Measurements from ENCODE around the gene TBC1D25. TPM values are rescaled to one million over a fixed set of nuclear protein-coding genes. Genes with fewer than 3 reads are reported as not detected.

The TBC1D25 gene
- total and polyA plus RNA-seq, 2 of the 4 experiments (the other 2 are of a cell fraction): 11.3 to 15.9 TPM

- Histone ChIP-seq H3K4me3 (ENCODE audit: insufficient read depth, low read depth, low read length) (peak overlapping the region; percentile 82), H3K36me3 (ENCODE audit: control insufficient read depth, insufficient read depth, low read length) (peaks cover 26% of the 10 kb centered on the region), H2BK5ac (ENCODE audit: low read depth, low read length, poor library complexity, severe bottlenecking) (no peak overlapping the region), H4K8ac (ENCODE audit: low read depth in 2 of 2, low read length in 2 of 2) (peak overlapping the region; percentile 96 to 100; a peak in 3 of 4 replicates), H4K91ac (ENCODE audit: insufficient read depth, low read depth, low read length) (peak overlapping the region; percentile 98), H4K5ac (ENCODE audit: low read depth, low read length) (peak overlapping the region; percentile 95), H3K4me2 (ENCODE audit: low read depth, low read length) (peak overlapping the region; percentile 94), H3K23ac (ENCODE audit: low read depth, low read length) (no peak overlapping the region), H3K56ac (ENCODE audit: extremely low read depth, insufficient read depth, low read length) (no peak overlapping the region), H3K27ac (ENCODE audit: insufficient read depth, low read length) (peak overlapping the region; percentile 95), H3K79me1 (ENCODE audit: low read depth in 1 of 2, low read length in 2 of 2) (peaks cover 16 to 25% of the 10 kb centered on the region in 2 experiments; a peak in 3 of 4 replicates), H3K4me1 (ENCODE audit: control insufficient read depth, insufficient read depth, low read length) (peaks cover 5% of the 10 kb centered on the region; the same call in 1 of the 2 replicates), H3K9ac (ENCODE audit: low read depth, low read length) (peak overlapping the region; percentile 99), H2BK120ac (ENCODE audit: low read depth, low read length) (no peak overlapping the region), H3K9me3 (ENCODE audit: control insufficient read depth, insufficient read depth, low read length) (no peaks in the 10 kb centered on the region), H3K9me1 (ENCODE audit: insufficient read depth, low read length) (peaks cover 13% of the 10 kb centered on the region), H2AK9ac (replicated peaks; ENCODE audit: low read depth, low read length, poor library complexity) (peak overlapping the region; percentile 99), H3K27me3 (ENCODE audit: control insufficient read depth, insufficient read depth, low read length) (no peaks in the 10 kb centered on the region), H2AK5ac (ENCODE audit: low read depth, low read length) (peak overlapping the region; percentile 98), H4K20me1 (ENCODE audit: insufficient read depth, low read length) (peaks cover 12% of the 10 kb centered on the region; the same call in 1 of the 2 replicates), H3K4ac (ENCODE audit: low read depth, low read length) (peak overlapping the region; percentile 95), H2BK15ac (ENCODE audit: low read depth, low read length) (no peak overlapping the region), H3K18ac (ENCODE audit: low read depth, low read length) (no peak overlapping the region), H2BK20ac (ENCODE audit: low read depth, low read length) (no peak overlapping the region), H3K14ac (replicated peaks; ENCODE audit: low read depth, low read length) (peak overlapping the region; percentile 98), H2AFZ (replicated peaks; ENCODE audit: low read length, poor library complexity) (no peak overlapping the region)
- ATAC-seq (ENCODE audit: low read depth) (no peak), DNase-seq (no peak)
- BruUV-seq (replicated peaks): no TSS peak
- dilution Hi-C loops (cut with HindIII; ENCODE audit: low sequenced_read_pairs, unreplicated experiment): no loop called here
- TF ChIP-seq, protein P1, sequence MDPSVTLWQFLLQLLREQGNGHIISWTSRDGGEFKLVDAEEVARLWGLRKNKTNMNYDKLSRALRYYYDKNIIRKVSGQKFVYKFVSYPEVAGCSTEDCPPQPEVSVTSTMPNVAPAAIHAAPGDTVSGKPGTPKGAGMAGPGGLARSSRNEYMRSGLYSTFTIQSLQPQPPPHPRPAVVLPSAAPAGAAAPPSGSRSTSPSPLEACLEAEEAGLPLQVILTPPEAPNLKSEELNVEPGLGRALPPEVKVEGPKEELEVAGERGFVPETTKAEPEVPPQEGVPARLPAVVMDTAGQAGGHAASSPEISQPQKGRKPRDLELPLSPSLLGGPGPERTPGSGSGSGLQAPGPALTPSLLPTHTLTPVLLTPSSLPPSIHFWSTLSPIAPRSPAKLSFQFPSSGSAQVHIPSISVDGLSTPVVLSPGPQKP (IDR thresholded peaks at IDR 0.05; ENCODE audit: borderline replicate concordance, low read depth, low read length): no peak
- TF ChIP-seq, protein P2, sequence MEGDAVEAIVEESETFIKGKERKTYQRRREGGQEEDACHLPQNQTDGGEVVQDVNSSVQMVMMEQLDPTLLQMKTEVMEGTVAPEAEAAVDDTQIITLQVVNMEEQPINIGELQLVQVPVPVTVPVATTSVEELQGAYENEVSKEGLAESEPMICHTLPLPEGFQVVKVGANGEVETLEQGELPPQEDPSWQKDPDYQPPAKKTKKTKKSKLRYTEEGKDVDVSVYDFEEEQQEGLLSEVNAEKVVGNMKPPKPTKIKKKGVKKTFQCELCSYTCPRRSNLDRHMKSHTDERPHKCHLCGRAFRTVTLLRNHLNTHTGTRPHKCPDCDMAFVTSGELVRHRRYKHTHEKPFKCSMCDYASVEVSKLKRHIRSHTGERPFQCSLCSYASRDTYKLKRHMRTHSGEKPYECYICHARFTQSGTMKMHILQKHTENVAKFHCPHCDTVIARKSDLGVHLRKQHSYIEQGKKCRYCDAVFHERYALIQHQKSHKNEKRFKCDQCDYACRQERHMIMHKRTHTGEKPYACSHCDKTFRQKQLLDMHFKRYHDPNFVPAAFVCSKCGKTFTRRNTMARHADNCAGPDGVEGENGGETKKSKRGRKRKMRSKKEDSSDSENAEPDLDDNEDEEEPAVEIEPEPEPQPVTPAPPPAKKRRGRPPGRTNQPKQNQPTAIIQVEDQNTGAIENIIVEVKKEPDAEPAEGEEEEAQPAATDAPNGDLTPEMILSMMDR (conservative IDR thresholded peaks at IDR 0.05; ENCODE audit: low read depth, low read length): no peak
- TF ChIP-seq CEBPB (IDR thresholded peaks at IDR 0.05; ENCODE audit: low read depth, low read length) (no peak), POLR2A (IDR thresholded peaks at IDR 0.05; ENCODE audit: low read depth, low read length) (no peak), MAFK (IDR thresholded peaks at IDR 0.05; ENCODE audit: low read depth, low read length) (no peak), MXI1 (IDR thresholded peaks at IDR 0.05; ENCODE audit: borderline replicate concordance, low read depth, low read length) (no peak), NFE2L2 (IDR thresholded peaks at IDR 0.05; ENCODE audit: low read depth, low read length) (no peak), MAZ (IDR thresholded peaks at IDR 0.05; ENCODE audit: borderline replicate concordance, low read depth, low read length) (no peak), RFX5 (IDR thresholded peaks at IDR 0.05; ENCODE audit: low read depth, low read length) (no peak), SMC3 (IDR thresholded peaks at IDR 0.05; ENCODE audit: low read depth, low read length) (no peak), RCOR1 (IDR thresholded peaks at IDR 0.05; ENCODE audit: insufficient replicate concordance, low read length) (no peak), BHLHE40 (IDR thresholded peaks at IDR 0.05; ENCODE audit: low read depth, low read length) (no peak), FOS (IDR thresholded peaks at IDR 0.05; ENCODE audit: low read depth, low read length) (no peak), RAD21 (IDR thresholded peaks at IDR 0.05; ENCODE audit: low read length) (no peak), CHD1 (IDR thresholded peaks at IDR 0.05; ENCODE audit: low read depth, low read length) (no peak)
- TF ChIP-seq, protein P3, sequence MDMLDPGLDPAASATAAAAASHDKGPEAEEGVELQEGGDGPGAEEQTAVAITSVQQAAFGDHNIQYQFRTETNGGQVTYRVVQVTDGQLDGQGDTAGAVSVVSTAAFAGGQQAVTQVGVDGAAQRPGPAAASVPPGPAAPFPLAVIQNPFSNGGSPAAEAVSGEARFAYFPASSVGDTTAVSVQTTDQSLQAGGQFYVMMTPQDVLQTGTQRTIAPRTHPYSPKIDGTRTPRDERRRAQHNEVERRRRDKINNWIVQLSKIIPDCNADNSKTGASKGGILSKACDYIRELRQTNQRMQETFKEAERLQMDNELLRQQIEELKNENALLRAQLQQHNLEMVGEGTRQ (IDR thresholded peaks at IDR 0.05; ENCODE audit: low read depth, low read length): no peak
- WGBS, 2 experiments (ENCODE audit: extremely low coverage in 2 of 2, insufficient read length in 1 of 2): 80% methylated on average over 1 of the region's 13 CpGs; no CpG with 5 or more reads in 1 of the 2 experiments
- in situ Hi-C loops (cut with MboI; ENCODE audit: low sequenced_read_pairs): no loop called here
- CTCF ChIA-PET: no interaction called here
- POLR2A ChIA-PET (ENCODE audit: unreplicated experiment): interaction anchor here (0.6 to 0.7 kb wide), 4 partner anchors 9 to 682 kb away, joined by 3 to 9 read pairs (median 4); no protein-coding TSS in a partner anchor
- intact Hi-C loops (cut with micrococcal nuclease): no loop called here
These were observed 36.1 kb downstream of the TBC1D25 start for GRCh38 chrX:48575642-48576041.

Data from IMR-90 (cell line).